Astrocyte (in vitro differentiated cells and primary cell): ENCODE data around the gene CARS1. TPM values are rescaled to one million over a fixed set of nuclear protein-coding genes. Genes with fewer than 3 reads are reported as not detected.

Experiments
- DNase-seq: peaks from one replicate; pipeline ENCODE4 v3.0.0-alpha.2; 2010; ENCODE audit warnings: low read depth
- FAIRE-seq: peaks from 2 replicates; lab custom pipeline; 2011; peaks lifted over from hg19 to GRCh38; lab: Jason Lieb, UNC
- H2AFZ ChIP-seq: 2 replicates; pipeline ENCODE4 v1.6.0; 2012; ENCODE audit warnings: low read depth, low read length, inconsistent platforms
- H3K27ac ChIP-seq: 2 replicates; pipeline ENCODE4 v1.5.1; 2011; ENCODE audit warnings: low read depth, low read length, inconsistent platforms
- H3K27me3 ChIP-seq: 2 replicates; pipeline ENCODE4 v1.6.0; 2011; ENCODE audit warnings: low read length, inconsistent platforms; ENCODE audit not compliant: insufficient read depth
- H3K36me3 ChIP-seq: 2 replicates; pipeline ENCODE4 v1.5.1; 2011; ENCODE audit warnings: low read length, inconsistent platforms; ENCODE audit not compliant: insufficient read depth
- H3K4me1 ChIP-seq: 2 replicates; pipeline ENCODE4 v1.5.1; 2011; ENCODE audit warnings: low read length, inconsistent platforms; ENCODE audit not compliant: insufficient read depth
- H3K4me2 ChIP-seq: 2 replicates; pipeline ENCODE4 v1.6.0; 2012; ENCODE audit warnings: low read length, inconsistent platforms
- H3K4me3 ChIP-seq: 2 replicates; pipeline ENCODE4 v1.5.1; 2011; ENCODE audit warnings: low read depth, mild to moderate bottlenecking, low read length, inconsistent platforms; ENCODE audit not compliant: insufficient read depth
- H3K79me2 ChIP-seq: 2 replicates; pipeline ENCODE4 v1.6.0; 2012; ENCODE audit warnings: mild to moderate bottlenecking, low read length, inconsistent platforms; ENCODE audit not compliant: insufficient read depth
- H3K9ac ChIP-seq: 2 replicates; pipeline ENCODE4 v1.6.0; 2012; ENCODE audit warnings: mild to moderate bottlenecking, low read length, inconsistent platforms
- H3K9me3 ChIP-seq: 2 replicates; pipeline ENCODE4 v1.5.1; 2012; ENCODE audit warnings: low read depth, mild to moderate bottlenecking, low read length, inconsistent platforms; ENCODE audit not compliant: insufficient read depth
- H4K20me1 ChIP-seq: 2 replicates; pipeline ENCODE4 v1.6.0; 2012; ENCODE audit warnings: low read length, inconsistent platforms; ENCODE audit not compliant: insufficient read depth
- H3K27ac Mint-ChIP-seq: one replicate; pipeline ENCODE4 v1.8.0; 2021; ENCODE audit warnings: mild to moderate bottlenecking, mixed read lengths; ENCODE audit not compliant: unreplicated experiment
- H3K27me3 Mint-ChIP-seq: one replicate; pipeline ENCODE4 v1.8.0; 2021; ENCODE audit warnings: low read depth, mixed read lengths; ENCODE audit not compliant: unreplicated experiment
- H3K36me3 Mint-ChIP-seq: one replicate; pipeline ENCODE4 v1.8.0; 2021; ENCODE audit warnings: low read depth, mixed read lengths; ENCODE audit not compliant: unreplicated experiment
- H3K4me1 Mint-ChIP-seq: one replicate; pipeline ENCODE4 v1.8.0; 2021; ENCODE audit warnings: low read depth, mixed read lengths; ENCODE audit not compliant: unreplicated experiment
- H3K4me3 Mint-ChIP-seq: one replicate; pipeline ENCODE4 v1.8.0; 2021; ENCODE audit warnings: mild to moderate bottlenecking, moderate library complexity, mixed read lengths; ENCODE audit not compliant: unreplicated experiment
- H3K9me3 Mint-ChIP-seq: one replicate; pipeline ENCODE4 v1.8.0; 2021; ENCODE audit warnings: mild to moderate bottlenecking, mixed read lengths; ENCODE audit not compliant: unreplicated experiment
- CTCF ChIP-seq: IDR thresholded peaks from 2 replicates; pipeline ENCODE4 v1.5.1; 2011; ENCODE audit warnings: low read depth, mild to moderate bottlenecking, inconsistent platforms, low read length, moderate library complexity; ENCODE audit not compliant: insufficient read depth
- EZH2 ChIP-seq: IDR thresholded peaks from 2 replicates; pipeline ENCODE4 v1.6.1; 2012; ENCODE audit warnings: mild to moderate bottlenecking, low read length, inconsistent platforms; ENCODE audit not compliant: insufficient read depth
- total RNA-seq: library from RNA; stranded (reverse); gene quantifications from 2 replicates; pipeline ENCODE4 v1.2.1, GENCODE V29; 2021

CARS1 gene
- total RNA-seq, 1 donor from 2014 or later: 123 TPM

GRCh38 chr11:2975594-2975993 lies 81.6 kb downstream of the CARS1 start:
- Histone ChIP-seq H3K9ac (no peak overlapping the region), H3K9me3 (no peaks in the 10 kb centered on the region), H3K4me2 (no peak overlapping the region), H3K27ac (no peak overlapping the region), H2AFZ (no peak overlapping the region), H3K4me1 (no peaks in the 10 kb centered on the region), H3K36me3 (peaks cover 75% of the 10 kb centered on the region), H4K20me1 (peaks cover 73% of the 10 kb centered on the region), H3K4me3 (no peak overlapping the region), H3K79me2 (peaks cover 81% of the 10 kb centered on the region), H3K27me3 (no peaks in the 10 kb centered on the region)
- Mint-ChIP-seq H3K36me3 (peaks cover 20% of the 10 kb centered on the region), H3K27me3 (no peaks in the 10 kb centered on the region), H3K9me3 (no peaks in the 10 kb centered on the region), H3K4me3 (no peak overlapping the region), H3K4me1 (peaks cover 5% of the 10 kb centered on the region), H3K27ac (no peak overlapping the region)
- no peak for FAIRE-seq
- TF ChIP-seq EZH2 (no peak), CTCF (peak; percentile 44)
- no peak for DNase-seq

GRCh38 chr11:2974272-2974671 lies 83.0 kb downstream of the CARS1 start:
- H3K36me3 Mint-ChIP-seq: peaks cover 26% of the 10 kb centered on the region

More at GRCh38 chr11:2974272-2974671, 83.0 kb downstream of the CARS1 start:
- Histone ChIP-seq H3K4me1 (no peaks in the 10 kb centered on the region), H3K4me3 (no peak overlapping the region), H3K9me3 (no peaks in the 10 kb centered on the region), H3K9ac (no peak overlapping the region), H3K36me3 (peaks cover 89% of the 10 kb centered on the region), H2AFZ (no peak overlapping the region), H3K79me2 (peaks cover 79% of the 10 kb centered on the region), H3K27me3 (no peaks in the 10 kb centered on the region), H3K27ac (no peak overlapping the region), H4K20me1 (peaks cover 79% of the 10 kb centered on the region), H3K4me2 (no peak overlapping the region)
- no peak for DNase-seq
- no peak for FAIRE-seq
- Mint-ChIP-seq H3K27me3 (no peaks in the 10 kb centered on the region), H3K27ac (peak overlapping the region; percentile 15), H3K4me3 (no peak overlapping the region), H3K4me1 (peaks cover 5% of the 10 kb centered on the region), H3K9me3 (no peaks in the 10 kb centered on the region)
- no peak for TF ChIP-seq CTCF
- TF ChIP-seq EZH2: no peak
